HL-60 (cell line): ENCODE results near the gene TMEM176B.

Experiments used
- GABPA ChIP-seq: IDR thresholded peaks from 2 replicates; pipeline ENCODE4 v1.6.1; 2012; ENCODE audit warnings: low read depth
- POLR2AphosphoS5 ChIP-seq: IDR thresholded peaks from 2 replicates; pipeline ENCODE4 v1.6.1; 2012; ENCODE audit warnings: low read depth
- SPI1 ChIP-seq: IDR thresholded peaks from 2 replicates; pipeline ENCODE4 v1.6.1; 2012; ENCODE audit warnings: low read depth, mild to moderate bottlenecking, borderline replicate concordance
- TF ChIP-seq, protein P1 (sequence below): IDR thresholded peaks from one replicate; pipeline ENCODE4 v1.5.1; 2011; ENCODE audit warnings: low read length, control low read depth, inconsistent platforms; ENCODE audit not compliant: insufficient read depth
- TF ChIP-seq, protein P2 (sequence below): IDR thresholded peaks from 2 replicates; pipeline ENCODE4 v1.6.1; 2012; ENCODE audit warnings: low read depth; ENCODE audit not compliant: insufficient replicate concordance

DNA sequence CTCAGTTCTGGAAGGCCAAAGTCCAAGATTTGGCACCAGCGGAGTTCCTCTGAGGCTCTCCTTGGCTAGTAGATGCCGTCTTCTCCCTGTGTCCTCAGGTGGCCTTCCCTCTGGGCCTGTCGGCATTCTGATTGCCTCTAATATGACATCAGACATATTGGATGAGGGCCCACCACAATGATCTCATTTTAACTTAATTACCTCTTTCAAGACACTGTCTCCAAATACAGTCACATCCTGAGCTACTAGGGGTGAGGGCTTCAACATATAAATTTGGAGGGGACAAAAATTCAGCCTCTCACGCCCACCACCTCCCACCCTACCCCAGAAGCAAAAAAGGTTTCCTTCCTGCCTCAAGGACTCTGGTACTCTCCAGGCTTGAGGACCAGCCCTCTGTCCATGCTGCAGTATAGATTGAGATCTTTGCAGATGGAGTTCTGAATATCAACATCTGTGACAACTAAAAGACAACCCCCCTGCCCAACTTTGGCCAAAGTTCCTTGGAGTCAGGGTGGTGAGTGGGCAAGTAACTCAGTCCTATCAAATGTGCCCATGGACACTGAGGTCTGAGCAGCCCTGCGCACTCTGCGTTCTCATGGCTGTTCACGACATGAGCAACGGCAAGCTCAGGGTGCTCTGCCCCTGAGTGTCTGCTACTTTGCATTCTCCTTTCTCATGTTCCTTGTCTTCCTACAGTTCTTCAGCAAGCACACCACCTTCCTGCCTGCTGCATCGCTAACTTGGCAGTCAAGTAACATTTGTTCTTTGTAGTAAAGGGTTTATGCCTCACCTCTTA is 11.5 kb downstream of the TMEM176B start:
- TF ChIP-seq, protein P1, sequence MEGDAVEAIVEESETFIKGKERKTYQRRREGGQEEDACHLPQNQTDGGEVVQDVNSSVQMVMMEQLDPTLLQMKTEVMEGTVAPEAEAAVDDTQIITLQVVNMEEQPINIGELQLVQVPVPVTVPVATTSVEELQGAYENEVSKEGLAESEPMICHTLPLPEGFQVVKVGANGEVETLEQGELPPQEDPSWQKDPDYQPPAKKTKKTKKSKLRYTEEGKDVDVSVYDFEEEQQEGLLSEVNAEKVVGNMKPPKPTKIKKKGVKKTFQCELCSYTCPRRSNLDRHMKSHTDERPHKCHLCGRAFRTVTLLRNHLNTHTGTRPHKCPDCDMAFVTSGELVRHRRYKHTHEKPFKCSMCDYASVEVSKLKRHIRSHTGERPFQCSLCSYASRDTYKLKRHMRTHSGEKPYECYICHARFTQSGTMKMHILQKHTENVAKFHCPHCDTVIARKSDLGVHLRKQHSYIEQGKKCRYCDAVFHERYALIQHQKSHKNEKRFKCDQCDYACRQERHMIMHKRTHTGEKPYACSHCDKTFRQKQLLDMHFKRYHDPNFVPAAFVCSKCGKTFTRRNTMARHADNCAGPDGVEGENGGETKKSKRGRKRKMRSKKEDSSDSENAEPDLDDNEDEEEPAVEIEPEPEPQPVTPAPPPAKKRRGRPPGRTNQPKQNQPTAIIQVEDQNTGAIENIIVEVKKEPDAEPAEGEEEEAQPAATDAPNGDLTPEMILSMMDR: no peak
- TF ChIP-seq, protein P2, sequence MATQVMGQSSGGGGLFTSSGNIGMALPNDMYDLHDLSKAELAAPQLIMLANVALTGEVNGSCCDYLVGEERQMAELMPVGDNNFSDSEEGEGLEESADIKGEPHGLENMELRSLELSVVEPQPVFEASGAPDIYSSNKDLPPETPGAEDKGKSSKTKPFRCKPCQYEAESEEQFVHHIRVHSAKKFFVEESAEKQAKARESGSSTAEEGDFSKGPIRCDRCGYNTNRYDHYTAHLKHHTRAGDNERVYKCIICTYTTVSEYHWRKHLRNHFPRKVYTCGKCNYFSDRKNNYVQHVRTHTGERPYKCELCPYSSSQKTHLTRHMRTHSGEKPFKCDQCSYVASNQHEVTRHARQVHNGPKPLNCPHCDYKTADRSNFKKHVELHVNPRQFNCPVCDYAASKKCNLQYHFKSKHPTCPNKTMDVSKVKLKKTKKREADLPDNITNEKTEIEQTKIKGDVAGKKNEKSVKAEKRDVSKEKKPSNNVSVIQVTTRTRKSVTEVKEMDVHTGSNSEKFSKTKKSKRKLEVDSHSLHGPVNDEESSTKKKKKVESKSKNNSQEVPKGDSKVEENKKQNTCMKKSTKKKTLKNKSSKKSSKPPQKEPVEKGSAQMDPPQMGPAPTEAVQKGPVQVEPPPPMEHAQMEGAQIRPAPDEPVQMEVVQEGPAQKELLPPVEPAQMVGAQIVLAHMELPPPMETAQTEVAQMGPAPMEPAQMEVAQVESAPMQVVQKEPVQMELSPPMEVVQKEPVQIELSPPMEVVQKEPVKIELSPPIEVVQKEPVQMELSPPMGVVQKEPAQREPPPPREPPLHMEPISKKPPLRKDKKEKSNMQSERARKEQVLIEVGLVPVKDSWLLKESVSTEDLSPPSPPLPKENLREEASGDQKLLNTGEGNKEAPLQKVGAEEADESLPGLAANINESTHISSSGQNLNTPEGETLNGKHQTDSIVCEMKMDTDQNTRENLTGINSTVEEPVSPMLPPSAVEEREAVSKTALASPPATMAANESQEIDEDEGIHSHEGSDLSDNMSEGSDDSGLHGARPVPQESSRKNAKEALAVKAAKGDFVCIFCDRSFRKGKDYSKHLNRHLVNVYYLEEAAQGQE: no peak
- TF ChIP-seq GABPA: no peak
- TF ChIP-seq SPI1: no peak
- no peak for TF ChIP-seq POLR2AphosphoS5
